Measurements from ENCODE around the gene LRRIQ1.

DNA sequence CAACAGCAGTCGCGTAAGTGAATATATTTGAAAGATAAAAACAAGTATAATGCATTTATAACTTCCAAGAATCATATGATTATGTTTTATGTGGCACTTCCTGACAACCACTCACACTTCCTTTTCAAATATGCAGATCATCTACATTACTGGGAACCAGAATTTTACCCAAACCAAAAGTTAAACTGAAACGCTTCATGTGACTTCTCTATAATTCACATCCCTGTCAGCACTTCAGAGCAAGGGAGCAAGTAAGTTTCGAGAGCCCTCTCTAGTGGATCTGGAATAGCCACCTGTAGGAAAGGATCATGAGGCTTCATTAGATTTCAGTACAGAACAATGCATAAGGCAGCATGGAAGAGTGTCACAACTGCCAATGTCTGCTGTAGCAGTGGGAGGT, 230.2 kb downstream of the LRRIQ1 start:
- TF ChIP-seq, protein P1, sequence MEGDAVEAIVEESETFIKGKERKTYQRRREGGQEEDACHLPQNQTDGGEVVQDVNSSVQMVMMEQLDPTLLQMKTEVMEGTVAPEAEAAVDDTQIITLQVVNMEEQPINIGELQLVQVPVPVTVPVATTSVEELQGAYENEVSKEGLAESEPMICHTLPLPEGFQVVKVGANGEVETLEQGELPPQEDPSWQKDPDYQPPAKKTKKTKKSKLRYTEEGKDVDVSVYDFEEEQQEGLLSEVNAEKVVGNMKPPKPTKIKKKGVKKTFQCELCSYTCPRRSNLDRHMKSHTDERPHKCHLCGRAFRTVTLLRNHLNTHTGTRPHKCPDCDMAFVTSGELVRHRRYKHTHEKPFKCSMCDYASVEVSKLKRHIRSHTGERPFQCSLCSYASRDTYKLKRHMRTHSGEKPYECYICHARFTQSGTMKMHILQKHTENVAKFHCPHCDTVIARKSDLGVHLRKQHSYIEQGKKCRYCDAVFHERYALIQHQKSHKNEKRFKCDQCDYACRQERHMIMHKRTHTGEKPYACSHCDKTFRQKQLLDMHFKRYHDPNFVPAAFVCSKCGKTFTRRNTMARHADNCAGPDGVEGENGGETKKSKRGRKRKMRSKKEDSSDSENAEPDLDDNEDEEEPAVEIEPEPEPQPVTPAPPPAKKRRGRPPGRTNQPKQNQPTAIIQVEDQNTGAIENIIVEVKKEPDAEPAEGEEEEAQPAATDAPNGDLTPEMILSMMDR (IDR thresholded peaks at IDR 0.05) = no peak
- no peak for TF ChIP-seq POLR2A (IDR thresholded peaks at IDR 0.05)

Data from thyroid gland (tissue), 4 donors.